ENCODE data around the gene PLXNA2. TPM values are rescaled to one million over a fixed set of nuclear protein-coding genes. Genes with fewer than 3 reads are reported as not detected.

Gene PLXNA2
- polyA plus RNA-seq, 2 of the 4 experiments (the other 2 are of a cell fraction): 0.36 to 0.87 TPM

DNA sequence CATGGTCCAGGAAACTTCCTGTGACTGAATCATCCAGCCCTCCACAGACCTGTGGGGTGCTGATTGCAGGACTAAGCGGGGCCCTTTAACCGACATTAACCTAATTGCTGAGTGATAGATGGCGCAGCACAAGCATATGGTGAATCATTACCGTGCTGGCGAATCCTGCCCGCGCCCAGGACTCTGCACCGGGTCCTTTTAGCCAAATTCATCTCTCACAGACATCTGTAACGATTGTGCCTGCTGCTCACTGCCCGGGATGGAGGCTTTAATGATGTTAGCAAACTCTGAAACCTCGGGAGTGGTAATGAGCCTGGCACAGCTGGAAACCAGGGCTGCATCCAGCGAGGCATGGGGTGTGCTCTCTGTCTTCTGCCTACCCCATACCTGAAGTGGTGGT, 185.9 kb downstream of the PLXNA2 start:
- DNase-seq (ENCODE audit: low read depth in 1 of 2, low spot score in 1 of 2): no peak
- Histone ChIP-seq H3K4me1 (no peaks in the 10 kb centered on the region), H3K9me3 (no peaks in the 10 kb centered on the region), H3K4me3 (no peak overlapping the region), H3K27ac (no peak overlapping the region), H3K4me2 (no peak overlapping the region)
- 66% methylated on average over 12 of the region's 12 CpGs for WGBS (ENCODE audit: missing lambda C conversion rate)
- POLR2A ChIA-PET: no interaction called here
- no peak for FAIRE-seq
- CTCF ChIA-PET: no interaction called here
- TF ChIP-seq ZFP36 (IDR thresholded peaks at IDR 0.05; ENCODE audit: borderline replicate concordance, partially characterized antibody) (no peak), RFX5 (IDR thresholded peaks at IDR 0.05) (no peak), FOSL2 (IDR thresholded peaks at IDR 0.05) (no peak), FOSL2 (CRISPR knock-in tag; IDR thresholded peaks at IDR 0.05) (no peak), KDM5A (IDR thresholded peaks at IDR 0.05) (no peak), FOXS1 (CRISPR knock-in tag; IDR thresholded peaks at IDR 0.05) (no peak), RARB (CRISPR knock-in tag; IDR thresholded peaks at IDR 0.05) (no peak), EP300 (IDR thresholded peaks at IDR 0.05) (no peak), HEYL (CRISPR knock-in tag; IDR thresholded peaks at IDR 0.05) (no peak), JUN (IDR thresholded peaks at IDR 0.05) (no peak), EHMT2 (IDR thresholded peaks at IDR 0.05; ENCODE audit: low read depth) (no peak), HOXB13 (CRISPR knock-in tag; IDR thresholded peaks at IDR 0.05; ENCODE audit: low read depth) (no peak), SREBF2 (IDR thresholded peaks at IDR 0.05) (no peak)
- TF ChIP-seq, protein P1, sequence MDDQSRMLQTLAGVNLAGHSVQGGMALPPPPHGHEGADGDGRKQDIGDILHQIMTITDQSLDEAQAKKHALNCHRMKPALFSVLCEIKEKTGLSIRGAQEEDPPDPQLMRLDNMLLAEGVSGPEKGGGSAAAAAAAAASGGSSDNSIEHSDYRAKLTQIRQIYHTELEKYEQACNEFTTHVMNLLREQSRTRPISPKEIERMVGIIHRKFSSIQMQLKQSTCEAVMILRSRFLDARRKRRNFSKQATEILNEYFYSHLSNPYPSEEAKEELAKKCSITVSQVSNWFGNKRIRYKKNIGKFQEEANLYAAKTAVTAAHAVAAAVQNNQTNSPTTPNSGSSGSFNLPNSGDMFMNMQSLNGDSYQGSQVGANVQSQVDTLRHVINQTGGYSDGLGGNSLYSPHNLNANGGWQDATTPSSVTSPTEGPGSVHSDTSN (IDR thresholded peaks at IDR 0.05): no peak
- TF ChIP-seq, protein P2, sequence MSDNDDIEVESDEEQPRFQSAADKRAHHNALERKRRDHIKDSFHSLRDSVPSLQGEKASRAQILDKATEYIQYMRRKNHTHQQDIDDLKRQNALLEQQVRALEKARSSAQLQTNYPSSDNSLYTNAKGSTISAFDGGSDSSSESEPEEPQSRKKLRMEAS (IDR thresholded peaks at IDR 0.05): no peak
- TF ChIP-seq, protein P3, sequence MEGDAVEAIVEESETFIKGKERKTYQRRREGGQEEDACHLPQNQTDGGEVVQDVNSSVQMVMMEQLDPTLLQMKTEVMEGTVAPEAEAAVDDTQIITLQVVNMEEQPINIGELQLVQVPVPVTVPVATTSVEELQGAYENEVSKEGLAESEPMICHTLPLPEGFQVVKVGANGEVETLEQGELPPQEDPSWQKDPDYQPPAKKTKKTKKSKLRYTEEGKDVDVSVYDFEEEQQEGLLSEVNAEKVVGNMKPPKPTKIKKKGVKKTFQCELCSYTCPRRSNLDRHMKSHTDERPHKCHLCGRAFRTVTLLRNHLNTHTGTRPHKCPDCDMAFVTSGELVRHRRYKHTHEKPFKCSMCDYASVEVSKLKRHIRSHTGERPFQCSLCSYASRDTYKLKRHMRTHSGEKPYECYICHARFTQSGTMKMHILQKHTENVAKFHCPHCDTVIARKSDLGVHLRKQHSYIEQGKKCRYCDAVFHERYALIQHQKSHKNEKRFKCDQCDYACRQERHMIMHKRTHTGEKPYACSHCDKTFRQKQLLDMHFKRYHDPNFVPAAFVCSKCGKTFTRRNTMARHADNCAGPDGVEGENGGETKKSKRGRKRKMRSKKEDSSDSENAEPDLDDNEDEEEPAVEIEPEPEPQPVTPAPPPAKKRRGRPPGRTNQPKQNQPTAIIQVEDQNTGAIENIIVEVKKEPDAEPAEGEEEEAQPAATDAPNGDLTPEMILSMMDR (IDR thresholded peaks at IDR 0.05): no peak
- no peak for ATAC-seq

DNA sequence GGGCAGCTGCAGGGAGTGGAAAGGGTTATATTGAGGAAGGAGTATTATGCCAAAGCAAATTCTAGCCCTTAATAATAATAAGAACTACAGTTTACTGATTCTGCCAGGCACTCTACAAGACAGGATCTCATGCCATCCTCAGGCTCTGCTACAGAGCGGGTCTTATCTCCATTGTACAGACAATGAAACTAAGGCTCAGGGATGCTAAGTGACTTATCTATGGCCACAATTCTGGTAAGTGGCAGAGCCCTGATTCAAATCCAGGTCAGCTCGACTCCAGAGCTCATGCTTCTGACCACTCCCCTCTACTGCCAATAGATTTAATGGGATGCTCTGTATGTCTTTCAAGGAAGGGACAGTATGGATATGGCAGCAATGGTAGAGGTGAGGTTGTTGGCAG, 187.1 kb downstream of the PLXNA2 start:
- FAIRE-seq (no peak), DNase-seq (ENCODE audit: low read depth in 1 of 2, low spot score in 1 of 2) (no peak), ATAC-seq (no peak)
- no peak for TF ChIP-seq CEBPB (IDR thresholded peaks at IDR 0.05)
- TF ChIP-seq HDAC2 (IDR thresholded peaks at IDR 0.05): no peak
- TF ChIP-seq, protein P4, sequence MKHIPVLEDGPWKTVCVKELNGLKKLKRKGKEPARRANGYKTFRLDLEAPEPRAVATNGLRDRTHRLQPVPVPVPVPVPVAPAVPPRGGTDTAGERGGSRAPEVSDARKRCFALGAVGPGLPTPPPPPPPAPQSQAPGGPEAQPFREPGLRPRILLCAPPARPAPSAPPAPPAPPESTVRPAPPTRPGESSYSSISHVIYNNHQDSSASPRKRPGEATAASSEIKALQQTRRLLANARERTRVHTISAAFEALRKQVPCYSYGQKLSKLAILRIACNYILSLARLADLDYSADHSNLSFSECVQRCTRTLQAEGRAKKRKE (CRISPR knock-in tag; IDR thresholded peaks at IDR 0.05; ENCODE audit: low read depth): no peak
- TF ChIP-seq NFE2L2 (conservative IDR thresholded peaks at IDR 0.05; ENCODE audit: low read length): no peak
- no peak for TF ChIP-seq FOSL2 (IDR thresholded peaks at IDR 0.05)
- TF ChIP-seq FOSL2 (CRISPR knock-in tag; IDR thresholded peaks at IDR 0.05): no peak
- TF ChIP-seq EHF (CRISPR knock-in tag; IDR thresholded peaks at IDR 0.05): no peak
- TF ChIP-seq JUN (IDR thresholded peaks at IDR 0.05): no peak
- TF ChIP-seq NR3C1 (IDR thresholded peaks at IDR 0.05): no peak
- no peak for TF ChIP-seq RCOR1 (IDR thresholded peaks at IDR 0.05; ENCODE audit: low read depth, low read length)
- TF ChIP-seq, protein P5, sequence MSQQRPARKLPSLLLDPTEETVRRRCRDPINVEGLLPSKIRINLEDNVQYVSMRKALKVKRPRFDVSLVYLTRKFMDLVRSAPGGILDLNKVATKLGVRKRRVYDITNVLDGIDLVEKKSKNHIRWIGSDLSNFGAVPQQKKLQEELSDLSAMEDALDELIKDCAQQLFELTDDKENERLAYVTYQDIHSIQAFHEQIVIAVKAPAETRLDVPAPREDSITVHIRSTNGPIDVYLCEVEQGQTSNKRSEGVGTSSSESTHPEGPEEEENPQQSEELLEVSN (IDR thresholded peaks at IDR 0.05; ENCODE audit: borderline replicate concordance, low read depth): no peak
- TF ChIP-seq, protein P2 (IDR thresholded peaks at IDR 0.05): no peak
- no peak for TF ChIP-seq HOXB13 (CRISPR knock-in tag; IDR thresholded peaks at IDR 0.05; ENCODE audit: low read depth)
- no peak for TF ChIP-seq MAFK (IDR thresholded peaks at IDR 0.05; ENCODE audit: partially characterized antibody)
- no peak overlapping the region for H3K27ac ChIP-seq
- H3K4me2 ChIP-seq: no peak overlapping the region
- WGBS (ENCODE audit: missing lambda C conversion rate): 53% methylated on average over 2 of the region's 2 CpGs
- CTCF ChIA-PET: interaction anchor here (1.2 to 3.5 kb wide), 2 partner anchors 11 to 162 kb away, joined by 3 to 20 read pairs; no protein-coding TSS in a partner anchor
- no peaks in the 10 kb centered on the region for H3K4me1 ChIP-seq
- H3K9me3 ChIP-seq: no peaks in the 10 kb centered on the region
- no peak overlapping the region for H3K4me3 ChIP-seq
- POLR2A ChIA-PET: no interaction called here
